Stimulated activated CD8-positive, alpha-beta memory T cell treated with anti-CD3 and anti-CD28 coated beads, Interleukin-12 subunit alpha, Interleukin-12 subunit beta, amount 100 ng/mL, for 4 hours (primary cell): ENCODE data around the gene CDH16.

Experiments used
- DNase-seq: peaks from one replicate; pipeline ENCODE4 v3.0.0-alpha.2; 2020; ENCODE audit warnings: low read depth

Gene CDH16

DNA sequence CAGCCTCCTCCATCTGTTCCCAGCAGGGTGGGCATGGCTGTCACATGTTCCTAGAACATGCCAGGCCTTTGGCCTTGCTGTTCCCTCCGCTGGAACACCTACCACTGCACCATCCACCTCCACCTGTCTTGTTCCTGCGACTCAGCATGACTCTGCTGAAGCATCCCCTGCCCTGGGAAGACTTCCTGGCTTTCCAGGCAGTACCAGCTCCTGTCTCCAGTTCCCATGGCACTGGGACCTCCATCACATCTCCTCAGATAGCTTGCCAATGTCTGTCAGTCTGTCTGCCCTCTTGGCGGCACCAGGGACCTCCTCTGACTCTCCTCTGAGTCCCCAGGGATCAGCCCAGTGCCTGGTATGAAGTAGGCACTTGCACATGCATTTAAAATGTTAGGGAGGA is 22.7 kb downstream of the CDH16 start:
- no peak for DNase-seq

DNA sequence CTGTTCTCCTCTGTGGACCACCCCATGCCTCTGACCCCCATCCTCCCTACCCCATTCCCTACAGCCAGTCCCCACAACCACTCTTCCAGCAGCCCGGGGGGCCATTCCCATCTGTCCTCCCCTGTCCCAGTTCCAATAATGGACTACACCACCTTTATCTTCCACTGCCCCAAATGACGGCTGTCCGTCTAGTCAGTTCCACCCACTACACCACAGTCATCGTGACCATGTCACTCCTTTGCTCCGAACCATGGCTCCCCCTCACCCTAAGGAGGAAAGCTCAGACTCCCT is 23.1 kb downstream of the CDH16 start:
- DNase-seq: no peak

DNA sequence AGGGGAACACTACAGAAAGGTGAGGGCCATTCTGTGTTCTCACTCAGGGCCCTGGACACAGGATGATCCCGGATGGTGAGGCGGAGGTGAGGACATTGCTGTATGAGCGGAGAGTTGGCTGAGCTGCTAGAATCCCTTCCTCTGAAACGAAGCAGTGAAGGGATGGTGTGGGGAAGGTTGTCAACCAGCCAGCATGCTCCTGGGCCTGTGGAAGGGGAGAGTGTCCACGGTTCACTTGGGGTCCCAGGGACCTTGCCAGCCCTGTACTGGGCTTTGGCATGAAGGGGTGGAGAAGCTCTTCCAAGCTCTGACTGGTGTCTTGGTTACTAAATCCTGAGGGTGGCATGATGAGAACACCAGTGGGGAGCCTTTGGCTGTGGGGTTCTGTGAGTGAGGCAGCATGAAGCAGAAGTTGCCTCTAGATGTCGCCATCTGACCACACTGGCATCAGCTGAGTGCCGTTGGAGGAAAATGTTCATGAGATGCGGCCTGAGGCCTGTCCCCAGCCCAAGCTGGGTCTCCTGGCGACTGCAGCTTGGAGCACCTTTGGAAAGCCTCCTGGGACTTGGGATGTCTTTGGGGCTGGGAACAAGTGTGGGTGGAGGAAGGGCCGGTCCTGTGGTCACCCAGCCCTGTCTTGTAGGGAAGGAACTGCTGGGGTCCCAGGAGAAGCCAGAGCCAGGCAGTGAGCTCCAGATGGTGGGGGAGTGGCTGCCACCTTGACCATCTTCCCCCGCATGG is 23.6 kb downstream of the CDH16 start:
- peak; percentile 18 for DNase-seq

DNA sequence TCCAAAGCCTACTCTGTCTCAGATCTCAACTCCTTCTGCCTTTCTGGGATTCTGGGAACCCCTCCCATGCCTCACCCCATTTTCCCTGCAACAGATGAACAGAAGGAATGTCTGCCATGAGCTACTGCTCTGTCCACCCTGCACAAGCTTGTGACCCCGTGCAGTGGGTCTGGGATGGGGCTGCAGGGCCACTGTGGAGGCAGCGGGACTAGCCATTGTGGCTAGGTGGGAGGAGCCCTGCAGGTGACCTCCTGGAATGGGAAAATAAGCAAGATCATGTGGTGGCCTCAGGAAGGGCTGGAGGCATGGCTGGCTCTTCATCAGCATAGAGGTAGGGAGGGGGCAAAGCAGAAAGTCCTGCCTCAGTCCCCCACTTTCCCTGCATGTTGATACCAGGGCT is 24.6 kb downstream of the CDH16 start:
- no peak for DNase-seq

DNA sequence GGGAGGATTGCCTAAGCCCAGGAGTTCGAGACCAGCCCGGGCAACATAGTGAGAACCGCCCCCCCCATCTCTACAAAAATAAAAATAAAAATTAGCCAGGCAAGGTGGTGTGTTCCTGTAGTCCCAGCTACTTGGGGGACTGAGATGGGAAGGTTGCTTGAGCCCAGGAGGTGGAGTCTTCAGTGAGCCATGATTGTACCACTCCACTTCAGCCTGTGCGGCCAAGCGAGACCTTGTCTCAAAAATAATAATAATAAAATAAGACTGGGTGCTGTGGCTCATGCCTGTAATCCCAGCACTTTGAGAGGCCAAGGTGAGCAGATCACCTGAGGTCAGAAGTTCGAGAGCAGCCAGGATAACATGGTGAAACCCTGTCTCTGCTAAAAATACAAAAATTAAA is 26.9 kb downstream of the CDH16 start:
- DNase-seq: no peak

DNA sequence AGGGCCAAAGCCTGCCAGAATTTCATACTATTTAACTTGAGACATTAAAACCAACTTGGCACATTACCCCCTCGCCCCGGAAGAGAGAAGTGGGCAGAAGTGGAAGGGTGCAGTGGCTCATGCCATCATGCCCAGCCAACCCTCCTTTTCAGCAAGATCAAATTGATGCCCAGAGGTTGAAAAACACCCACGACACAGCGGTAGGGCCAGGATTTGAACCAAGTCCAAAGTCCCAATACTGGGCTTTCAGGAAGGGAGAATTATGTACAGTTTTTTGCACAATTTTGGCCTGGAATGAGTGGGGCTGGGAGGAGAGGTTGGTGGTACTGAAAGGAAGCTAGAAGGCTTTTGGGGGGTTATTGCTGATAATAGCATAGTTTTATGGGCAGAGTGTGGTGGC is 27.3 kb downstream of the CDH16 start:
- DNase-seq: no peak

DNA sequence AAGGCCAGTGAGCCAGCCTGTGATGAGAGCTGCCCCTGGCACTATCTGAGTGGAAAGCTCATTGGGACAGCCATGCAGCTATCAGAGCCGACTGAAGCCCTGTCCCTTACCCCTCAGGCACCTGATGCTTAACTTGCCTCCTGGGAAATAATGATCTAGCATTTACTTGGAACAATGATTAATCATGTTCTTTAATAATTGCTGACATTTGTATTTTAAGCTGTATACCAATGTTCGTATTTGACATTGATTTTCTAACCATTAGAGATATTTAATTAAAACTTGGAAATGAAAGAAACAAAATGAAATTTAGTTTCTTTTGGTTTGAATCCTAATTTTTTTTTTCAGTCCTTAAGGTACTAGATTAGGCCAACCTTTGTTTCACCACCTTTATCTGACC is 27.9 kb downstream of the CDH16 start:
- no peak for DNase-seq

DNA sequence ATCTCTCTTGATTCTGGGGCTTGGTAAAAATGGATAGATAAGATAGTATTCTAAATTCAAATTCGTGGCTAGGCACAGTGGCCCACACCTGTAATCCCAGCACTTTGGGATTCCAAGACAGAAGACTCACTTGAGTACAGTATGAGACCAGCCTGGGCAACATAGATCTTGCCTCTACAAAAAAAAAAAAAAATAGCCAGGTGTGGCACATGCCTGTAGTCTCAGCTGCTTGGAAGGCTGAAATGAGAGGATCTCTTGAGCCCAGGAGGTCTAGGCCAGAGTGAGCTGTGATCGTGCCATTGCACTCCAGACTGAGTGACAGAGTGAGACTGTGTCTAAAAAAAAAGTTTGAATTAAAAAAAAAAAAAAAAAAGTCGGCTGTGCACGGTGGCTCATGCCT is 29.1 kb downstream of the CDH16 start:
- DNase-seq: no peak

DNA sequence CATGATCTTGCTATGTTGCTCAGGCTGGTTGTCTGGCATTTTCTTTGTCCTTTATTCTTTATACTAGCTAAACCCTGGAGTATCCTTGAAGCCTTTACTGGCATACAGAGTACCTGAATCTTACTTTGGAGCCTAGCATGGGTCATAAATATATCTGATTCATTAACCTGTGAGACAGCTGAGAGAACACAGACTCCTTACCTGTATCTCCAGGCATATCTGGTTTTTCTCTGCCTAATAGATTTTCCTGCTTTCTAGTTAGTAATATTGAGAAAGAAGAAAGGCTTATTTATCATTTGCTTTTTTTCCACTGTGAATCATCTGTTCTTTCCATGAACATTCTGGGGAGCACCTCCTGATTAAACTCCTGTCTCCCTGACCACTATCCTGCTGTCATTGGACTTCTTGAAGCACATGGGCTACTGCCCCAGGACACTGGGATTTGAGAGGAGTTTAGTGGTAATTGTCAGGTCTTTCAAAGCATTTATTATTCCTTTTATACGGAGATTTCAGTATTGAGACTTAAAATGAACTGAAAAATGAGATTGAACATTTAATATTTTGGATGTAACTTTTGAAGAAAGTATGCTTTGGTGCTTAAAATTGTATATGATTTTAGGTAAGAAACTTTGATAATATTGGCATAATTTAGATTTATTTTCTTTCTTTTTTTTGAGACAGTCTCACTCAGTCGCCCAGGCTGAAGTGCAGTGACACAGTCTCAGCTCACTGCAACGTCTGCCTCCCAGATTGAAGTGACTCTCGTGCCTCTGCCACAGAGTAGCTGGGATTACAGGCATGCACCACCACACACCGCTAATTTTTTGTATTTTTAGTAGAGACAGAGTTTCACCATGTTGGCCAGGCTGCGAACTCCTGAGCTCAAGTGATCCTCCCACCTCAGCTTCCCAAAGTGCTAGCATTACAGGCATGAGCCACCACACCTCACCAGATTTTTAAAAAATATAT is 29.8 kb downstream of the CDH16 start:
- DNase-seq: no peak

DNA sequence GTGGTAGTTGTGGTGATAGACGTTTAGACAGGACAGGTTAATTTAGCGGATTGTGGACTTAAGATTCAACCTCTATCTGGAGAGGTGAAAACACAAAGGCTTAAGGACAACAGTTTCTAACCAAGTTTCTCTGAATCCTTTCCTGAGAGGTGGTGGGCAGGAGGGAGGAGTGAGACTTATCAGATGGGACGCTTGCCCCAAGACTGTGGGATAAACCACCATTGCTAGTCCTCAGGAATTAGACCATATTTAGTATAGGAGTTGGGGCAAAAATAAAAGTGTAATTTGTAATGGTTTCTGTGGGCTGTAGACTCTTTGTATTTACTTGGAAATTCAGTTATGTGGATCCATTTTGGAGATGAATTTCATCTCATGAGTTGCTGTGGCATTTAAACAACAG is 31.8 kb downstream of the CDH16 start:
- no peak for DNase-seq

DNA sequence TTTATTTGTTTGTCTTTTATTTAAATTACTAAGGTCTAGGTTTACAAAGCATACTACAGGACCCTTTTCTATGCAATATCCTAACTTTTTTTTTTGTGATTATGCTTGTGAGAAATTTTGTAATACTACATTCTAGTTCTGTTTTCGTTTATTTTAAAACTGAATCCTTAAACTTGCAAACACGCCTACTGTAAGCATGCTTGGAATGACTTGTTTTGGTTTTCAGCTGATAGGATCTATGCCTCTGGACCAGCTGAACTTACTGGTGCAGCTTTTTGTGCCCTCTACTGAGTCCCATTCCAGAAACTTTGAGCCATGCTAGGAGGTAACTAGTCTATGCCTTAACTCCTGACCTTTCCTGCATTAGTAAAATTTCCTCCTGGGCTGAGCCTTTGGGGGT is 32.4 kb downstream of the CDH16 start:
- no peak for DNase-seq

DNA sequence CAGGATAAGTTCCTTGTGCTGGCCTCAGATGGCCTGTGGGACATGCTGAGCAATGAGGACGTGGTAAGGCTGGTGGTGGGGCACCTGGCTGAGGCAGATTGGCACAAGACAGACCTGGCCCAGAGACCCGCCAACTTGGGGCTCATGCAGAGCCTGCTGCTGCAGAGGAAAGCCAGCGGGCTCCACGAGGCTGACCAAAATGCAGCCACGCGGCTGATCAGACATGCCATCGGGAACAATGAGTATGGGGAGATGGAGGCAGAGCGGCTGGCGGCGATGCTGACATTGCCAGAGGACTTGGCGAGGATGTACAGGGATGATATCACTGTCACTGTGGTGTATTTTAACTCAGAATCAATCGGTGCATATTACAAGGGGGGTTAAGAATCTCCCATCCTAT is 33.2 kb downstream of the CDH16 start:
- DNase-seq: no peak

DNA sequence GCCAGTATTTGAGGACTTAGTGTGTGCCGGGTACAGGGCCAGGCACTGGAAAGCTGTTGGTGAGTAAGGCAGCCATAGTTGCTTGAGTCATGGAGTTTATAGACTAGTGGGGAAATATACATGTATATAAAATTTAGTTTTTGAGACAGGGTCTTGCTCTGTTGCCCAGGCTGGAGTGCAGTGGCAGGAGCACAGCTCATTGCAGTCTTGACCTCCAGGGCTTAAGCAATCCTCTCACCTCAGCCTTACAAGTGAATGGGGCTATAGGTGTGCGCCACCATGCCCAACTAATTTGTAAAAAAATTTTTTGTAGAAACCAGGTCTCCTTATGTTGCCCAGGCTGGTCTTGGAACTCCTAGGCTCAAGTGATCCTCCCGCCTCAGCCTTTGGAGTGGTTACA is 36.0 kb downstream of the CDH16 start:
- no peak for DNase-seq

DNA sequence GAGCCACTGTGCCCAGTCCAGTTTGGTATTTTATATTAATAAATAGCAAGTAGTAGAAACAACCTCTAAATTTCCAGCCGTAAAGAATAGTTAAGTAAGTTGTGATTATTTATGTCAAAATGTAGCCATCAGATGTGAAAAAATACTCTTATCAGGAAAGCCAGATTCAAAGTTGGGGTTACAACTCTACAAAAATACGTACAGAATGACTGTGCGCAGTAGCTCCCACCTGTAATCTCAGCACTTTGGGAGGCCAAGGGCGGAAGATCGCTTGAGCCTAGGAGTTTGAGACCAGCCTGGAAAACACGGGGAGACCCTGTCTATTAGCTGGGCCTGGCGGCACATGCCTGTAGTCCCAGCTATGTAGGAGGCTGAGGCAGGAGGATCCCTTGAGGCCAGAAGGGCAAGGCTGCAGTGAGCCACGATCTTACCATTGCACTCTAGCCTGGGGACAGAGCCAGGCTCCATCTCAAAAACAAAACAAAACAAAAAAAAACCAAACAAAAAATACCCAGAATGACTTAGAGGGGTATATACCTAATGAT is 36.6 kb downstream of the CDH16 start:
- DNase-seq: no peak

DNA sequence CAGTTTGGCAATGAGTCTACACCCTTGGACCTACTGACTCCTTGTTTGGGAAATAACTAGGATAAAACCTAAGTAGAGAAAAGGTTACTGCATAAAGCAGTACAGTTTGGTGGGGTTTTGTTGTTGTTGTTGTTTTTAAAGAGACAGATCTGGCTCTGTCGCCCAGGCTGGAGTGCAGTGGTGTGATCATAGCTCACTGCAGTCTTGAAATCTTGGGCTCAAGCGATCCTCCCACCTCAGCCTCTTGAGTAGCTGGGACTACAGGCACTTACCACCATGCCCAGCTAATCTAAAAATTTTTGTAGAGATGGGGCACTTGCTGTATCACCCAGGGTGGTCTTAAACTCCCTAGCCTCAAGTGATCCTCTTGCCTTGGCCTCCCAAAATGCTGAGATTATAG is 37.1 kb downstream of the CDH16 start:
- no peak for DNase-seq

DNA sequence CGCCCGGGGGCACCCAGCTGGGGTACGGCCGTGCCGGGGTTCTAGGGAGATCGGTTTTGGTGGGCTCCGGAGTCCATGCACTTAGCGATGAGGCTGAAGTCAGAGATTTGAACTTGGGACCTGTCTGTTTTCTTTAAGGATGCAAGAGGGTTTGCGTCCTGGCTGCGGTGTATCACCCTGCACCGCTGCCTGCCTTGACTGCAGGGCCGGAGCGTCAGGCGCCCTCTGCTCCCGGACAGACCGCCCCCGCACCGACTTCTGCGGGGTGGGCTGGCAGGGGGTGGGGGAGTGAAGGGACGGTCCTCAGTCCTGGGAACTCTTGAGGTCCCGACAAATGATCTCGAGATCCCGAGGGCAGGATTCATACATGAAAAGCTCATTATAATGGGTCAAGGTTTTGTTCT is 37.7 kb downstream of the CDH16 start:
- DNase-seq: no peak

DNA sequence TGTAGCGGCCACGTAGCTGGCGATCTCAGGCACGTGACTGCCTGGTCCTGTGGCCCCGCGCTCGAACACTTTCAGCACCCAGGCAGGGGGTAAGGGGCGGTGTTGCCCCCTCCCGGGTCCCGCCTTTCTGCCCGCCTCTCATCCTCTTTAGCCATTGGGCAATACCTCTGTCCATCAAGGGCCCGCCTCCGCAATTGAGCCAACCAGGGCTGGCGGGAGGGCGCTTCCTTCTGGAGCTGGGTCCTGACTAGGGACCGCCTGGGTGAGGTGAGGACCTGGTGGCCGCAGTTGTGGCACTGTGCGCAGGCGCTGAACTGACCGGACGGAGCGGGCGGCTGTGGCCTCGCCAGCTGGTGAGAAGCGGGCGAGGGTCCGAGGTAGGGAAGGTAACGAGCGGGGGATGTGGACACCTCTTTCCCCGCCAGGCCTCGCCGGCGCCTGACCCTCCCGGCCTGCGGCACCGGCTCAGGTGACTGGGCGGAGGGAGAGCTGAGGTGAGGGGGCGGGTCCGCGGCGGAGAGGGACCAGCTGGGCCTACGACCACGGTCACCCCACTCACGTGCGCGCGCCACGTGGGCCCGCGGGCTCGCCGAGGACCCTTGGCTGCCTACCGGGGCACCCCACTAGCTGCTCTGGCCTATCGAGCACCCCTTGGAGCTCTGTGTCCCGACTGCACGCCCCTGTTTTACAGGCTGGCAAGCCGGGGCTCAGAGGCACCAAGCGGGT is 38.2 kb downstream of the CDH16 start, which contains the start of gene PDP2:
Gene PDP2, plus strand, starts transcription at position 228 of the 726 bp plus-strand sequence. CDS start 3,770 bp downstream, outside the sequence.
- peak; percentile 77 for DNase-seq

DNA sequence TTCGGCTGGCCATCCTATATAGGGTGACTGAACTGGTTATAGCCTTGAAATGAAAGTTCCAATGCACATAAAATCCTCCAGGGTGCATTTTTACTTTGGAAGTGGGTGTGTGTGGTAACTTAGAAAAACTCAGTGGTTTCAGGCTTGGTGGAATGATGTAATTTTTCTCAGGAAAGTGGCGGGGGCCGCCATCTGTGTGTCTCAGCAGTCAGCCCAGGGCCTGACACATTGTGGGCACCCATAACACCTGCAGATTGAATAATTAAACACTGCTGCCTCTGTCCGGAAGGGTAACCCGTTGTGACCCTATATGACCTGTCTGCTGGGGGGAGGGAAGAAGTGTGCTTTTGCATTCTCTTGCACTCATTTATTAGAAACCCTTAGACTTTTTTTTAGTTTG is 40.6 kb downstream of the CDH16 start:
- no peak for DNase-seq

DNA sequence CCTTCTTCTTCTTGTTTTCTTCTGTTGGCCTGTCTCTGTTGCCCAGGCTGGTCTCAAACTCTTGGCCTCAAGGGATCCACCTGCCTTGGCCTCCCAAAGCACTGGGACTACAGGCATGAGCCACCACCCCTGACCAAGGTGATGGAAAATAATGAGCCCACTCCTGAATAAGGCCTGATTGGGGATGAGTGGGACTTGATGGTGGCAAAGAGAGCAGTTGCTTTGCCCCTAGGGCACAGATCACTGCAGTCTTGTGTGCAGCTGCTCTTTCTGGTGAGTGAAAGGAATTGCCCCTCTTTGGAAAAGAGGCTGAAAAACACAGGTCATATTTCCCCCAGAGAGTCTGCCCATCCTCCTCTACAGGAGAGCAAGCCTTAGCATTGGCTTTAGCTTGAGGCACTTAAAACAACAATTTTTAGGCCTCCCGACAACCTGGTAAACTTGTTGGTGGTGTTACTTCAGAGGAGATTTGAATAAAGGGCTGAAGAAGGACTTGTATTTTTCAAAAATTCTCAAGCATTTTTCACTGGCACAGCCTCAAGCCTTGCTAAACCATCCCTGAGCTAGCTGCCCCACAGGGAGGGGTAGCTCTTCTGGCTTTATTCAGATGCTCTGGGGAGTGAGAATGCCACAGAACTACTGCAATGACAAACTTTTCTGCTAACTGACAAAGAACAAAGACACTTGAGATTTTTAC is 44.5 kb downstream of the CDH16 start:
- no peak for DNase-seq

DNA sequence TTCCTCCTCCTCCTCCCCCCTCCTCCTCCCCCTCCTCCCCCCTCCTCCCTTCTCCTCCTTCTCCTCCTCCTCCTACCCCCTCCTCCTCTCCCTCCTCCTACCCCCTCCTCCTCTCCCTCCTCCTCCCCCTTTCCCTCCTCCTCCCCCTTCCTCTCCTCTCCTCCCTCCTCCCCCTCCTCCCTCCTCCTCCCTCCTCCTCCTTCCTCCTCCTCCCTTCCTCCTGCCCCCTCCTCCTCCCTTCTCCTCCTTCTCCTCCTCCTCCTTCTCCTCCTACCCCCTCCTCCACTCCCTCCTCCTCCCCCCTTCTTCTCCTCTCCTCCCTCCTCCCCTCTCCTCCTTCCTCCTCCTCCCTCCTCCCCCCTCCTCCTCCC is 45.0 kb downstream of the CDH16 start:
- no peak for DNase-seq

DNA sequence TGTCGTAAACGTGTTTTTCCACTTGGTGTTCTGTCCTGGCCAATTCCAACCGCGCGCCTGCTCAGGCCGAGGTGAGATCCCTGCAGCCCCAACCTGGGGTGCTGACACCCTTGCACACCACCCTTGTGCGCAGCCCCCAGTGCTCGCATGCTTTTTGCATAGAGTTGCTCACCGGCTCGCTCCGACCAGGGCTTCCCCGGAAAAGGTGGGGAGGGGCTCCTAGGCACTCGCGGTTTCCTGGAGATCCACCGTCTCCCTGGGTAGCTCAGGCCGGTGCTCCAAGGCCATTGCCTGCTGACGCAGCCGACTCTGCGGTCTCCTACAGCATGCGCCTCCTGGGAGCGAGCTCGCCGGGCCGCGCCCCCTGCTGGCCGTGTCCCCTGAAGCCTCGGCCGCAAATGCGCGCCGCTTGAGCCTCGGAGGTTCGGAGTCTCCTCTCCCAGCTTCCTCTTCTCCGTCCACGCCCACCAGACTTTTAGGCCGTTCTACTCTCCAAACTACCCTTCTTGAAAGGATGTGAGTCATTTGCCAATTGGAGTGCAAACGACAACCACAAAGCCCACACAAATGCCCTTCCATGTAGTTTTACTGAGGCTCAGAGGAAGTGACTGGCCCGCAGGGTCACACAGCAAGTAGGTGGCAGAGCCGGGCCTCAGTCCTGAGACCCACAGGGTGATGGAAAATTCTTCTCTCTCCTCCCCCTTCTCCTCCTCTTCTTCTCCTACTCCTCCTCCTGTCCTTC is 45.6 kb downstream of the CDH16 start:
- DNase-seq: peak; percentile 79
